Activated naive CD4-positive, alpha-beta T cell (primary cell): ENCODE data around the gene PDE4B.

Experiments used
- DNase-seq, 4 experiments: peaks; one replicate each; lab custom pipeline; 2025; lab: John Stamatoyannopoulos, UW

The PDE4B gene

GRCh38 chr1:66265268-66265667, 472.6 kb downstream of the PDE4B start:
- DNase-seq: no peak

DNA sequence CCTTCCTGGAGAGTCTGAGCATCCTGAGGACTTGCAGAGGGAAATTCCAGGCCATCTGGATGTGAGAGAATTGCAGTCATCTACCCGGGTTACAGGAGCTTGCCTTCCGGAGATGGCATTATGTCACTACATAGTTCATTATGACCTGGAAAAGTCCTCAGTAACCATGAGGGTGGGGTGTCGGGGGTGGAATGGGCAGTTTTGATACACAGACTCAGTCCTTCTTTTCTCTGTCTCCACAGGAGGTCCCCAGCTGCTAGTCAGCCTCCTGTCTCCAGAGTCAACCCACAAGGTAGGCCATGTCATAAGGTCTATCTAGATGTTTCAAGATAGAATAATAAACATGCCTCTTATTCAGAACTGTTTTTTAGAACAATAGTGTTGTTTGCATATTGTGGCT, 473.1 kb downstream of the PDE4B start:
- no peak for DNase-seq

DNA sequence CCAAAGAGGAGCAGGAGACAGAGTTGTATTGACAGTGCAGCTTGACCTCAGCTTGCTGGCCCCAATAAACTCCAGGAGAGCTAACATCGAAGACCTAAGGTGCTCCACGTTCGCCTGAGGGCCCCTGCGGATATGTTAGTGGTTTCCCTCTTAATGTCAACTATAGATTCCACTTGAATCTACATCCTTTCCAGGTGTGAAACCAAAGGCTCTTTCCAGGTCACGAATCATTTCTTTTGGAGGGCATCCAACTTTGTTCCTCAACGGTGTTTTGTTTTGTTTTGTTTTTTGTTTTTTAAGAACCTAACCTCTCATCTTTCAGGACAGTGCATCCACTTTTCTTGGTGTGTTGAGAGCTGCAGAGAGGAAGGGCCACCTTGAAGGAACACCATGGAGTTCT, 473.7 kb downstream of the PDE4B start:
- DNase-seq: no peak

GRCh38 chr1:66266756-66267155, 474.1 kb downstream of the PDE4B start:
- no peak for DNase-seq

DNA sequence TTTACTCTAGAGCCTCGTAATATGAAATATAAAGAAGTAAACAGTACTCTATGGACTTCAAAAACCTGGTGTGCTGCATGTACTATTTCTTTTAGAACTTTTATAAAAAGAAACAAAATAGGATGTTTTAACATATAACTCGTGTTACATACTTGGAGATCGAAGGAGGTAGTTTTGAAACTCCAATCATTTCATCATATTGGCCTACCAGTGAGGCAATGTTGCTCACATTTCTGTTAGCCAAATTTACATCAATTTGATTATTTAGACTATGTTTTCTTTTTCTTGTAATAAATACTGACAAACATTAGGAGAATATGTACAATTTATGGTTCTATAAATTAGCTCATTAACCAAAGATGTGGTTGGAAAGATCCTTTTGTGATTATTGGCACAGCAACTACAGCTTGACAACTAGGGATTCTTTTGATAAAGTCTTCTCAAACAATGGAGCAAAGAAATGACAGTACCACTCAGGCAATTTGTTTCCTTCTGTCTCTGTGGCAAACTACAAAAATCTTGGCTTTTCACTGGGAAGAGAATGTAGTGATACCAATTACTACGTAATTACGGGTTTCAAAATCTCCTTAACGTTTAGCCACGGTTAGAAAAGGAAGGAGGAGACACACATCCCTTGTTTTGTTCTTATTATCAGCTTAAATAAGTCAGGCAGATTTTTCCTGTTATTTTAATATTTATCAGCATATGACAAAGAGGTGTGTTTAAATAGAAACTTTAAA, 474.7 kb downstream of the PDE4B start:
- DNase-seq: no peak

- no peak for DNase-seq
Measured at GRCh38 chr1:66269222-66269621, 476.5 kb downstream of the PDE4B start.

- no peak for DNase-seq
Measured at GRCh38 chr1:66270119-66270812, 477.6 kb downstream of the PDE4B start.

DNA sequence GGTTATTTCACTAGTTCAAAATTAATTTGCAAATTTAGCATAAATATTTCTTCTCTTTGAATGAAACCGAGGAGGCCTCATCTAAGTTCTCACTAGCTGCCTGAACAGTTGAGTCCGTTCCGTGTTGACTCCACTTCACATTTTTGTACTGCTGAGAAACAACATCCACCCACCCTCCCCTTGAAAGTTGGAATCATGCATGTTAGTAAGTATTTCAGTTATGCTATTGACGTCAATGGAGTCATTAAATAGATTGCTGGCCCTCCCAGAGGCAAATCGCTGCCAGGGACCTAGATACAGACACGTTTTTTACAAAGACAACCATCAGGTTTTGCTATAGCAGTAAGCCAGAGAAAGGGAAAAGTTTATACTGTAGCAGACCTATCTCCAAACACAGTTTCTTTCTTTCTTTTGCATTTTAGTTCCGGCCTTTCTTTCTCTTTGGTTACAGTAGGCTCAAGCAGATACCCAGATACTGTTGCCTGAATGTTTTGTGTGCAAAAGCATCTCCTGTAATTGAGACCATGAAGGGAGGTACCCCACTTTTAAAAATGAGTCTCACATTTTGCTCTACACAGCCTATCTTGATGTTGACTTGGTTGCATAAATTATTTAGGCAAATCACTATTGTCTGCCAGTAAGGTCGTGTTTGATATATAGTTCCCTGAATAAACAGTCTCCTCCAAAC, 478.7 kb downstream of the PDE4B start:
- no peak for DNase-seq

- DNase-seq: no peak
Measured at GRCh38 chr1:66271904-66272254, 479.2 kb downstream of the PDE4B start.

DNA sequence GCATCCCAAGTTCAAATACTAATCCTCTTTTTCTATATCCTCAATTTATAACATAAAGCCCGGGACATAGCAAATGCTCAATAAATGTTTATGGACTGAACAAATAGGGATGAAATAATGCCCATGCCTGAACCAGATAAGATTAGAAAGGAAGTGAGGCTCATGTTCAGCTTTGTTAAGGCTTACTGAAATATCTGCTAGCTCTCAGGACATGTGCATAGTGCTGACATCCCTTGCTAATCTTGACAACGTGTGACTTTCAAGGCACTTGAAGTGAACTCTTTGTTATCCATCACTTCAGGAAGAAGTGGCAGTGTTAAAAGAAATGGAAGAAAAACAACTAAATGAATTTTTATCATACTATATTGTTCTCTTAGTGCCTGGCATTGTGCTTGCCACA, 481.0 kb downstream of the PDE4B start:
- no peak for DNase-seq

- DNase-seq: no peak
Measured at GRCh38 chr1:66274634-66275033, 481.9 kb downstream of the PDE4B start.

- DNase-seq: no peak
Measured at GRCh38 chr1:66275083-66275482, 482.4 kb downstream of the PDE4B start.

DNA sequence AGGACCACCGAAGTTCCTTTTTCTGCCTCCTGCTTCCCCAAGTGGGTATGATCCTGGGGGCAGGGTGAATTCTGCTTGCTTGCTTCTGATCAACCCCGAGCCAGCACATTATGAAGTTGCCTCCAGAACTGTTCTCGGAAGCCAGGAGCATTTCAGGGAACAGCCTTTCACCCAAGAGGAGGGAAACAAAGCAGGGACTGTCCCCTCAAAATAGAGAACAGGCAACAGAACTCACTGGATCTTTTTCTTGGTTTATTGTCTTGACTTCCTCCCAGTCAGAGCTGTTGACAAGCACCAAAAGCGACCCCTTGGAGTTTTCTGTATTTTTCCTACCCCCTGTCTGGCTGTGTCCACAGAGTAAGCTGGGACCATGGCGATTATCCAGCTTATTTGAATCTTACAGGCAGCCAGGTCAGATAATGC, 482.9 kb downstream of the PDE4B start:
- no peak for DNase-seq

DNA sequence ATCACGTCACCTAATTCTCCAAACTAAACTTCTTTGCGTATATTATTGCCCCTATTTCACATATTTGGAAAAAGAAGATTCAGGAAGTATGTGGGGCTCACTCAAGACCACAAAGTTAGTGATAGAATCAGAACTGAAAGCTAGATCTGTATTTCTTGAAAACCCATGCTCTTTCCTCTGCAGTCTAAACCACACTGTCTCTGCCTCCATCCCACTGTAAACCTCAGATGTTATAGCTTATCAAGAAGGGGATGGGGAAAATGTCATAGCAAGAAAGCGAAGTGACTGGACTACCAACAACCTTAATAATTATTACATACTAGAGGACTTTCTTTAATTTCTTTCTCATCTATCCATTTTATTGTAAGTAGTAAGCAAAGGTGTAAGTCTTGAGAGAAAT, 483.5 kb downstream of the PDE4B start:
- DNase-seq: no peak

DNA sequence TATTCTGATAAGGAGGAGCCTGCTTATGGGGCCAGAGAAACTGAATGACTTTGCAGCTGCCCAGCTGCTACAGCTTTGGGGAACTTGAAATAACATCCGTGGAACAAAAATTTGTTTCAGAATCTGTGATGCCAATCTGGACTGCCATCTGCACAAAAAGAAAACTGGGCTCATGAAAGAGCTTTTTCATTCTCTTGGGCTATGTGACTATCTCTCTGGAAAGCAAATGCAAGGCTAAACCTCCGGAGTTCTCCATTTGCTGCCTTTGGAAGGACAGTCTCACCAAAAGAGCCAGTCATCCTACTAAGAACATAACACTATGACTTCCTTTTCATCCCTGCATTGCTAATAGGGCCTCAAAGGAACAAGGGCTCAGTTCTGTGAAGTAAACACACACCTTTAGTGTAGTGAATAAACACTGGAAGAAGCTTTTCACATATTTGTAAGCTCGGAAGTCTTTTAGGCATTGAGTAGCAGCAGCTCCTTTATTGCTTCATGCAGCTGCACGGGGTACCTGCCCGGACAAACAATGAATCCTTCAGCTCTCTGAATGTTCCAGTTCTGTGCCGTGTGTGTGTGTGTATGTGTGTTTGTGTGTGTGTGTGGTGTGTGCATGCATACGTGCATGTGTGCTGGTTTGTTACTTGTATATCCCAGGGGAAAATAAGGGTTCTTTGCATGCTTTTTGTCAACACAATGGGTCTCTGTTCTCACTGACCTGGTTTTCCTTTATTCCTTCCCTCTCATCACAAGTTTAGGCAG, 485.7 kb downstream of the PDE4B start:
- no peak for DNase-seq

DNA sequence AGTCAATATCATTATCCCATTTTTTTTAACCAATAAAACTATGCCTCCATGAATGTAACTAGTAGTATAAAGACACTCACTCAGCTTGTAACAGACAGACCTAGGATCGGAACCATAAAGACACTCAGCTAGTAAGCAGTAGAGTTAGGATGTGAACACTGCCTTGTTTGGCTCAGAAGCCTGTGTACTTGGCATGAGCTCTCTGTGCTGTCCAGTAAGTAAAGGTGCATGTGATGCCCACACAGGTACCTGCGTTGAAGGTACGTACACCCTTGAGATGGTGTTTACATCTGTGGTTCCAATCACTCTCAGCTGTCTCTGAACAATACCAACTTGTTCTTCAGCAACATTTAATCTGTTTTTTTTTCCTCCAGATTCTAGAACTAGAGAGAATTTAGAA, 489.1 kb downstream of the PDE4B start:
- DNase-seq: no peak

GRCh38 chr1:66282343-66282852, 489.7 kb downstream of the PDE4B start:
- DNase-seq: peak in 1 of 4 experiments; percentile 18

- no peak for DNase-seq
Measured at GRCh38 chr1:66282891-66283621, 490.4 kb downstream of the PDE4B start.

DNA sequence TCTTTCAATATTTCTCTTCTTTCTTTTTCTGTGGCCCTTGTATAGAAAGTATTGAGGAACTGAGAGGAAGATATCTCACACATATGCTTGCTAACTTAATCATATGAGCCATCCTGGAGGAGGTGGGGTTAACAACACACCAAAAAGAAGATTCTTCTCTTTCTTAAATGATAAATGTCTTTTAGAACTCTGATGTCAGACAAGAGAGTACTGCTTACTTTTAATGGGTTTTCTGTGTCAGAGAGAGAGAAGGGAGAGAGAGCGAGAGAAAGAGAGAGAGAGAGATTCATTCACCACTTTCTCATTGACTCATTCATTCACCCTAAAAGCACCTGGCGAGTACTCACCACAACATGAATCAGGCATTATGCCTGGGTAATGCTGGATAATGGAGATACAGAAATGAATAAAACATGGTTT, 490.9 kb downstream of the PDE4B start:
- DNase-seq: no peak

GRCh38 chr1:66284746-66285145, 492.1 kb downstream of the PDE4B start:
- no peak for DNase-seq

DNA sequence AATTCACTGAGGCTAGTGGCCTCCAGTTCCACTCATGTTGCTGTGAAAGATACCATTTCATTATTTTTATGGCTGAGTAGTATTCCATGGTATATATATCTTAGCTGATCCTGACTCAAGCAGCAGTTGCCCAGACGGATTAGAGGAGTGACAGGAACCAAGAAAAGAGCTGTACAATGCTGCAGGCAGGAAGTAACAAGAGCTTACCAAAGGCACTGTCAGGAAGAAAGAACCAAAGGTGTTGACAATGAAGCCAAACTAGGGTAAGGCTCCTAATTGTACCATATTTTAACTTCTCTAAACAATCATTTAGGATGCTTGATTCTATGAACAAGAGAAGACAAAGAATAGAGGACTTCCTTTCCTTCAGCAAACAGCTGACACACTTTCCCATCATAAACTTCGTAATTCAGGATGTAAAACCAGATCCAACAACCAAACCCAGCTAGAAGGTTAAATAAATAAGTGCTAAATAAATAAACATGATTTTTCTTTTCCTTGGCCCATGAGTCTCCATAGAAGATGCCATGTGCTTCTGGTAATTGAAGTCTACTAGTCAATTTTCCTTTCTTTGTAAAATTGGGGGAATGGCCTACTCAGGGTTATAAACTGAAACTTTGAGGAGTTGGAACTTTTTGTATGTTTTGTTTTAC, 493.0 kb downstream of the PDE4B start:
- DNase-seq: no peak
